HEK293T (cell line): ENCODE data around the gene TAAR5.
"Not testable (repeated sequence)": the region's sequence is repeated elsewhere in the genome, so short reads cannot be mapped to it uniquely, and the experiment has no call there.

Source experiments
- CTCF ChIA-PET: fragments of 350-600 bp; formaldehyde crosslinking; extraction: SDS; loops from one replicate; lab custom pipeline; 2021; ENCODE audit warnings: antibody characterized with exemption, inconsistent platforms; lab: Yijun Ruan, JAX
- POLR2A ChIA-PET: fragments of 350-600 bp; formaldehyde crosslinking; extraction: SDS; loops from one replicate; lab custom pipeline; 2020; ENCODE audit warnings: antibody characterized with exemption, inconsistent platforms; lab: Yijun Ruan, JAX
- DNase-seq: peaks from one replicate; pipeline ENCODE4 v3.0.0; 2012; ENCODE audit warnings: mixed read lengths; ENCODE audit errors: extremely low spot score
- ARNT ChIP-seq: fragments of 450-650 bp; IDR thresholded peaks from 2 replicates; pipeline ENCODE4 v1.6.1; 2017; ENCODE audit warnings: mild to moderate bottlenecking
- BHLHE40 ChIP-seq: fragments of 450-650 bp; IDR thresholded peaks from 2 replicates; pipeline ENCODE4 v1.6.1; 2016; ENCODE audit warnings: mild to moderate bottlenecking, moderate library complexity, borderline replicate concordance
- CTBP1 ChIP-seq: fragments of 450-650 bp; IDR thresholded peaks from 2 replicates; pipeline ENCODE4 v1.6.1; 2016; ENCODE audit warnings: borderline replicate concordance
- ELF4 ChIP-seq: fragments of 450-650 bp; IDR thresholded peaks from 2 replicates; pipeline ENCODE4 v1.6.1; 2017; ENCODE audit warnings: antibody characterized with exemption
- FOXA1 ChIP-seq: fragments of 450-650 bp; IDR thresholded peaks from 2 replicates; pipeline ENCODE4 v1.6.1; 2016; ENCODE audit warnings: mild to moderate bottlenecking
- FOXK2 ChIP-seq: fragments of 450-650 bp; IDR thresholded peaks from 2 replicates; pipeline ENCODE4 v1.6.1; 2016; ENCODE audit warnings: mild to moderate bottlenecking
- FOXM1 ChIP-seq: fragments of 450-650 bp; IDR thresholded peaks from 2 replicates; pipeline ENCODE4 v1.6.1; 2017; ENCODE audit warnings: mild to moderate bottlenecking, borderline replicate concordance
- HDGF ChIP-seq: fragments of 450-650 bp; IDR thresholded peaks from 2 replicates; pipeline ENCODE4 v1.6.1; 2017; ENCODE audit warnings: antibody characterized with exemption, borderline replicate concordance
- L3MBTL2 ChIP-seq: fragments of 450-650 bp; conservative IDR thresholded peaks from 2 replicates; pipeline ENCODE4 v1.6.1; 2016; ENCODE audit warnings: mild to moderate bottlenecking
- LEF1 ChIP-seq: fragments of 450-650 bp; IDR thresholded peaks from 2 replicates; pipeline ENCODE4 v1.6.1; 2017; ENCODE audit warnings: mild to moderate bottlenecking, borderline replicate concordance
- NFRKB ChIP-seq: fragments of 450-650 bp; IDR thresholded peaks from 2 replicates; pipeline ENCODE4 v1.6.1; 2016; ENCODE audit warnings: mild to moderate bottlenecking, moderate library complexity
- PKNOX1 ChIP-seq: fragments of 450-650 bp; IDR thresholded peaks from 2 replicates; pipeline ENCODE4 v1.6.1; 2016
- SP1 ChIP-seq: fragments of 450-650 bp; IDR thresholded peaks from 2 replicates; pipeline ENCODE4 v1.6.1; 2017
- SUZ12 ChIP-seq: fragments of 450-650 bp; IDR thresholded peaks from 2 replicates; pipeline ENCODE4 v1.6.1; 2016; ENCODE audit warnings: mild to moderate bottlenecking
- TARDBP ChIP-seq: fragments of 450-650 bp; IDR thresholded peaks from 2 replicates; pipeline ENCODE4 v1.6.1; 2016
- ZNF384 ChIP-seq: fragments of 450-650 bp; IDR thresholded peaks from 2 replicates; pipeline ENCODE4 v1.6.1; 2016

TAAR5 gene

GRCh38 chr6:132607544-132608233 is 18.1 kb upstream of the TAAR5 start:
- TF ChIP-seq PKNOX1 (no peak), ELF4 (no peak), SP1 (no peak), FOXK2 (no peak), SUZ12 (no peak), BHLHE40 (no peak), ARNT (no peak), FOXA1 (no peak), FOXM1 (no peak), L3MBTL2 (no peak), CTBP1 (no peak), TARDBP (no peak), LEF1 (no peak), ZNF384 (no peak), HDGF (no peak), NFRKB (no peak)
- CTCF ChIA-PET = no interaction called here
- POLR2A ChIA-PET = no interaction called here
- no peak for DNase-seq

DNA sequence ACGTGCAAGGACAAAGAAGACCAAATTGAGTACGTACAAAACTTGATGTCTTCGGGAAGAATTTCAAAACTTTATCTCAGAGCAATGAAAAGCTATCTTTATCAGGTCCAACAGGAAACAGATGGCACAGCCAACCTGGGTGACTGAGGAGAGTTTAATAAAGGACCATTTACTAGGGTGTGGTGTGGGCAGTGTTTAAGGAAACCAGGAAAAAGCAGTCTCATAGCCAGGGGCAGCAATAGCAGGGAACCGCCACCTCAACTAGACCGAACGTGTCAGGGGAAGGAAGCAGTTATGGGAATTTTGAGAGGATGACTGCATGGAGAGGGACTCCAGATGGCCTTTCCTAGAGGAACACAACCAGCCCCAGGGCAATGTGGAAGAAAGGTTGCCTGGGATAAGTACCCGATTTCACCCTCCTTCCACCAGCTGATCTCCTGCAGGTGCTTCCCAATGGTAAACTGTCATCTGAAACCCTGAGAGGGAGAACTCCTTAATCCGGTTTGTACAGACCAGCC is 15.2 kb upstream of the TAAR5 start:
- no peak for DNase-seq
- no peak for TF ChIP-seq NFRKB
- TF ChIP-seq FOXK2 = no peak
- TF ChIP-seq SUZ12 = no peak
- TF ChIP-seq HDGF = no peak
- TF ChIP-seq SP1 = no peak
- no peak for TF ChIP-seq ELF4
- no peak for TF ChIP-seq PKNOX1
- no peak for TF ChIP-seq CTBP1
- TF ChIP-seq FOXA1 = no peak
- TF ChIP-seq FOXM1 = no peak
- TF ChIP-seq TARDBP = no peak
- no peak for TF ChIP-seq ZNF384
- no peak for TF ChIP-seq LEF1
- TF ChIP-seq L3MBTL2 = no peak
- TF ChIP-seq BHLHE40 = no peak
- TF ChIP-seq ARNT = no peak
- CTCF ChIA-PET = interaction anchor here (0.6 kb wide), 1 partner anchor 16 kb away, joined by 5 read pairs; no protein-coding TSS in a partner anchor
- POLR2A ChIA-PET = no interaction called here

- DNase-seq, POLR2A ChIA-PET, CTCF ChIA-PET: not testable (repeated sequence)
These were observed 11.4 kb upstream of the TAAR5 start for GRCh38 chr6:132600900-132601299.

DNA sequence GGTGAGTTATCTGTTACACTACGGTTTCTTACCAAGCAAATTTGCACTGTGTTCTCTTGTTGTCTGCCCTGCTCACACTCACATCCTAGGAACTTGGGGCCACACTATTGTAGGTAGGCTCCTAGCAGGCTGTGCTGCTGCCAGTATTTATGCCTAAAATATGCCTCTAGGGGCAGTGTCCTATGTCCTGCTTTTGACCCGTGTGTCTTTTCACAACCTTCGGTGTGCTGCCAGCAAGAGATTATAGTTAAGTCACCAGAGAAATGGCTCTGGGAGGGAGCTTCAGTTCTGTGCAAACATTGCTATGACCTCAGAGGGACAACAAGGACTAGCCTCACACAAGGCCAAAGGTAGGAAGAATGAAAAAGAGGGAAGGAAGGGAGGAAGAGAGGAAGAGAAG is 8.9 kb upstream of the TAAR5 start:
- ChIA-PET CTCF (interaction anchor here (0.6 to 1.6 kb wide), 7 partner anchors 8 to 130 kb away, joined by 3 to 5 read pairs (median 3); no protein-coding TSS in a partner anchor), POLR2A (no interaction called here)
- DNase-seq = peak; percentile 71
- no peak for TF ChIP-seq ARNT
- no peak for TF ChIP-seq ZNF384
- no peak for TF ChIP-seq FOXA1
- TF ChIP-seq HDGF = no peak
- TF ChIP-seq NFRKB = no peak
- no peak for TF ChIP-seq SP1
- no peak for TF ChIP-seq FOXM1
- no peak for TF ChIP-seq TARDBP
- no peak for TF ChIP-seq BHLHE40
- TF ChIP-seq SUZ12 = no peak
- TF ChIP-seq PKNOX1 = no peak
- TF ChIP-seq CTBP1 = no peak

DNA sequence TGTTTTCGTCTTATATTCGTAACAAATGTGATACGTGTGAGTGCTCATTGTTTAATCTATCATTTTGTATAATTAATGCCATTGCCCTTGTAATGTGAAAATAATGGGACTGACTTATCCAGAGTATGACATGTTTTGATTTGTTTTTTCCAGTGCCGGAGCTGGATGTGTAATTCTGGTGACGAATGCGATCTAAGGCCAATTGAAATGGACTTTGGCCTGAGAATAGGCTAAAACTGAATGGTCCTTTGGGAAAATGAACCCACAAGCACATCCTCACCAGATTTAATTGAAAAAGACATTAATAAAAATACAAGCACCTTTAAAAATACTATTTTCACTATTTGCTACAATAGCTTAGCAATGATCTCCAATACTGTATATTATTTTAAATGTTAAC is 6.7 kb upstream of the TAAR5 start:
- ChIA-PET POLR2A (interaction anchor here (0.6 kb wide), 1 partner anchor 25 kb away, joined by 3 read pairs; no protein-coding TSS in a partner anchor), CTCF (interaction anchor here (0.7 kb wide), 1 partner anchor 128 kb away, joined by 3 read pairs; no protein-coding TSS in a partner anchor)
- no peak for DNase-seq
- TF ChIP-seq ARNT (no peak), FOXM1 (no peak), FOXK2 (no peak), CTBP1 (no peak), PKNOX1 (no peak), FOXA1 (no peak), SP1 (no peak), ELF4 (no peak), HDGF (no peak), TARDBP (no peak), ZNF384 (no peak), LEF1 (no peak), NFRKB (no peak), BHLHE40 (no peak), L3MBTL2 (no peak), SUZ12 (no peak)
